Subcutaneous adipose tissue (tissue), 4 donors: ENCODE measurements around the gene RASL12. TPM values are rescaled to one million over a fixed set of nuclear protein-coding genes. Genes with fewer than 3 reads are reported as not detected.

Experiments used
- total RNA-seq, 4 donors: library from RNA; depleted of rRNA; stranded (reverse); fragments of >200 nt; gene quantifications; one replicate each; pipeline ENCODE4 v1.1.0, GENCODE V29; 2016
- TF ChIP-seq, protein P1 (sequence below): fragments of 450-650 bp; IDR thresholded peaks from one replicate; pipeline ENCODE4 v1.5.1; 2016; ENCODE audit warnings: low read depth, mild to moderate bottlenecking, control low read depth, antibody characterized with exemption, moderate library complexity

The RASL12 gene
- total RNA-seq, 4 donors from 2014 or later: 2.6 to 13.6 (median 7.7) TPM

DNA sequence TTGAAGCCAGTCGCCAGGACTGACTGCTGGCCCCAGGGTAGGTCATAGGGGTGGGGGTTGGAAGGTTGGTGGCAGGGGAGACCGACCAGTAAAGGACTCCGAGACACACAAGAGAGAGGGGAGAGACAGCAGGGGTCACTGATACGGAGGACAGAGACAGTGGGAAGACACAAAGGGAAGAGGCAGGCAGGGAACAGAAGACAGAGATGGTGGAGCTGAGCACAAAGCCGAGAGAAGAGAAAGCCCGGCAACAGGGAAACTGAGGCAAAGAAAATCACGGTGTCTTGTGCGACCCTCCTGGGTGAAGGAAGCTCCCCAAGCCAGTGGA lies 510 bp downstream of the RASL12 start:
- TF ChIP-seq, protein P1, sequence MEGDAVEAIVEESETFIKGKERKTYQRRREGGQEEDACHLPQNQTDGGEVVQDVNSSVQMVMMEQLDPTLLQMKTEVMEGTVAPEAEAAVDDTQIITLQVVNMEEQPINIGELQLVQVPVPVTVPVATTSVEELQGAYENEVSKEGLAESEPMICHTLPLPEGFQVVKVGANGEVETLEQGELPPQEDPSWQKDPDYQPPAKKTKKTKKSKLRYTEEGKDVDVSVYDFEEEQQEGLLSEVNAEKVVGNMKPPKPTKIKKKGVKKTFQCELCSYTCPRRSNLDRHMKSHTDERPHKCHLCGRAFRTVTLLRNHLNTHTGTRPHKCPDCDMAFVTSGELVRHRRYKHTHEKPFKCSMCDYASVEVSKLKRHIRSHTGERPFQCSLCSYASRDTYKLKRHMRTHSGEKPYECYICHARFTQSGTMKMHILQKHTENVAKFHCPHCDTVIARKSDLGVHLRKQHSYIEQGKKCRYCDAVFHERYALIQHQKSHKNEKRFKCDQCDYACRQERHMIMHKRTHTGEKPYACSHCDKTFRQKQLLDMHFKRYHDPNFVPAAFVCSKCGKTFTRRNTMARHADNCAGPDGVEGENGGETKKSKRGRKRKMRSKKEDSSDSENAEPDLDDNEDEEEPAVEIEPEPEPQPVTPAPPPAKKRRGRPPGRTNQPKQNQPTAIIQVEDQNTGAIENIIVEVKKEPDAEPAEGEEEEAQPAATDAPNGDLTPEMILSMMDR: no peak

DNA sequence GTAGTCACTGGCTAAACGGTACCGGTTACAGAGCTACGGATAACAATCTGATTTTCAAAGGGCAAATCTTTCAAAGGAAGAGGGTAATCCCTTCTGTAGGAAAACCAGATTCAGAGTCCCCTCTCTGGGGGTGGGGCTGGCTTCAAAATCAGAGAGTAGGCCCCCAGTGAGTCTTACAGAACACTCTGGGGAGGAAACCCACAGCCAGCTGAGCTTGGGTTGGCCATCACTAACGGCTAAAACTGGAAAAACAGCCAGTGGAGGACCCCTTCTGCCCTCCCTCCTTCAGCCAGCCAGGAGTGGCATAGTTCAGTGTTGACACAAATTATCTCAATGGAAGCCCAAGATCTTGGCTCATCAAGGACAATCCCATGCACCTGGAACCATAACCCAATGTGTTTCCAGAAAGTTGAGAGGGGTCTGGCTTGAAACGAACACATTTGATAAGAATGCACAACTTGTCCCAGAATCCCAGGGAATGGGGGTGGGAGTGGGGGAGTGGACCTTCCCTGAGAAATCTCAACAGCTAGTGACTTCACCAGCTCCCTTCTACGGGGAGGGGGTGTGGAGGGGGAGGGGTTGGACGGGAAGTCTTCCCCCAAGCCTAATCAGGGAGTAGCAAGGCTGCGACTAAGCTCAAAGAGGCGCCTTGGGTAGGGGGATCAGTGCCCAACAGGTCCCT lies 1.0 kb downstream of the RASL12 start:
- TF ChIP-seq, protein P1: no peak

DNA sequence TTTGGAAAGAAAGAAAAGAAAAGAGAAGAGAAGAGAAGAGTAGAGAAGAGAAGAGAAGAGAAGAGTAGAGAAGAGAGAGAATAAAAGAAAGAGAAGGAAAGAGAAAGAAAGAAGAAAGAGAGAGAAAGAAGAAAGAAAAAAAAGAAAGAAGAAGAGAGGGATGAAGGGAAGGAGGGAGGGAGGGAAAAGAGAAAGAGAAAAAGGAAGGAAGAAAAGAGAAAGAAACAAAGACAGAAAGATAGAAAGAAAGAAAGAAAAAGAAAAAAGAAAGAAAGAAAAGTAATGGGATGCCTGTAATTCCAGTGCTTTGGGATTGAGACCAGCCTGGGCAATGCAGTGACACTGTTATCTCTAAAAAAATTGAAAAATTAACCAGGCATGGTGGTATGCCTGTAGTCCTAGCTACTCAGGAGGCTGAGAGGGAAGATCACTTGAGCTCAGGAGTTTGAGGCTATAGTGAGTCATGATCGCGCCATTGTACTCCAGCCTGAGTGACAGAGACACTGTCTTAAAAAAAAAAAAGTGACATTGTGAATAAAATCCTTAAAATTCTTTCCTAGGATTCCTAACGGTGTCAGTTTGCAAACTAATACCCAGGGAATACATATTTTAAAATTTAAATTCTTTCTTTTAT lies 1.7 kb downstream of the RASL12 start:
- TF ChIP-seq, protein P1: no peak

DNA sequence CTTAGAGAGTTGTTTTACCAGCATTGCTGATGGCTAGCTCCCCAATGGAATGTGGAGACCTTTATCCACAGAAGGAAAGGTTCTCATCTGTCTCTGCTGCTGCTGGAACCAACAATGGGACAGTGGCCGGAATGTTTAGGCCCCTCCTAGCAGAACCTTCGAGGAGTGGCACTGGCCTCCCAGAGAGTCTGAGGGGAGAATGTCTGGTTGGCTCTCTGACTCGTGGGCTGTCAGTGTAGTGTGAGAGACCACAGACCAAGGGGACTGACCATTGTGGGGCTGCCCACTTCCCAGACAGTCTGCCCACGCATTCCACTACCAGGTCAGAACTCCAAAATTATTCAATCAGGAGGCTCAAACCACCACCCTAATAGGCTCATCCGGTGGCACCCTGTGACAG lies 5.1 kb downstream of the RASL12 start:
- TF ChIP-seq, protein P1: no peak

DNA sequence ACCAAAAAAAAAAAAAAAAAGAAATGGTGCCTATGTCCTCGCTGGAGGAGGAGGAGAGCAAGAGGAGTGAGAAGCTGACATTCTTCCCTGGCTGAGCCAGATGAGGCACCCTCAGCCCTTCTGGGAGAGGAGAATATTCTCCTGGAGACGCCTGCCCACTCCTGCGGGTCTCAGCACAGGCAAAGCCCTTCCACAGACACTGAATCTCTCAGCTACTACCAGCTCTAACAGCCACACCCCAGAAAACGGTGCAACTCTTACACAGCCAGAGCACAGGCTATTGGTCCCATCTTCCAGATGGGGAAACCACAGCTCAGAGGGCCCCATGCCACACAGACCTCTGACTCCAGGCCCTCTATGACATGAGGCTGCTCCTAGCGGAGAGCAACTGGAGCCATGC lies 5.7 kb downstream of the RASL12 start:
- TF ChIP-seq, protein P1: no peak

DNA sequence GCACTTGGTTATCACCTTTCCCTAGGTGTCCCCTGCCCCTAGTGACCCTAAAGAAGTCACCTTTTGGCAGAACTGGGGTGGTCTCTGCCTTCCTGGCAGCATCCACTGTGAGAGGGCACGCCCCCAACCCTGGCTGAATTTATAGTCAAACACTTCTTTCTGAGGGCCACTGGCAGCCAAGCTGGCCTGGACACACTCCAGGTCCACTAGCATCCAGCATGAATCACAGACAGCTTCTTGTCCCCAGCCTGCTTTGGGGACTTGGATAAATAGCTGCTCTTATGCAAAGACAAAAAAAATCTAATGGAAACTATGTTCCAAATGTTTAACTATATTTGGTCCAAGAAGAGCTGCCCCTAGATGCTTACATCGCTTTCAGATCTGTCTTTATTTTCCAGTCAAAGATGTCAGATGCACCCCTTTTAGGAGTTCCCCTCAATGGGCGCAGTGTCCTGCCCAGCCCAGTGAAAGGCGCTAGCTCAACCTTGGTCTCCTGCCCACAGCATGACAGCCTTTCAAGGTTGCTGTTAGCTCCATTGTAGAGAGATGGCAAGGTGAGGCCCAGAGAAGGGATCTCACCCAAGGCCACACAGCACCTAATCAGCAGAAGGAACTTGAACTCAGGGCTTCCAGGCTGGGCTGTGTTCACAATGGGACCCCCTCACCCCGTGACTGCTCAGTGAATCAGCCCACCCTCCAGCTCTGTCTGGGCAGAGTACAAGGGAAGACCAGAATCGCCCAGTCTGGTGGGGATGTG lies 7.0 kb downstream of the RASL12 start:
- TF ChIP-seq, protein P1: no peak

DNA sequence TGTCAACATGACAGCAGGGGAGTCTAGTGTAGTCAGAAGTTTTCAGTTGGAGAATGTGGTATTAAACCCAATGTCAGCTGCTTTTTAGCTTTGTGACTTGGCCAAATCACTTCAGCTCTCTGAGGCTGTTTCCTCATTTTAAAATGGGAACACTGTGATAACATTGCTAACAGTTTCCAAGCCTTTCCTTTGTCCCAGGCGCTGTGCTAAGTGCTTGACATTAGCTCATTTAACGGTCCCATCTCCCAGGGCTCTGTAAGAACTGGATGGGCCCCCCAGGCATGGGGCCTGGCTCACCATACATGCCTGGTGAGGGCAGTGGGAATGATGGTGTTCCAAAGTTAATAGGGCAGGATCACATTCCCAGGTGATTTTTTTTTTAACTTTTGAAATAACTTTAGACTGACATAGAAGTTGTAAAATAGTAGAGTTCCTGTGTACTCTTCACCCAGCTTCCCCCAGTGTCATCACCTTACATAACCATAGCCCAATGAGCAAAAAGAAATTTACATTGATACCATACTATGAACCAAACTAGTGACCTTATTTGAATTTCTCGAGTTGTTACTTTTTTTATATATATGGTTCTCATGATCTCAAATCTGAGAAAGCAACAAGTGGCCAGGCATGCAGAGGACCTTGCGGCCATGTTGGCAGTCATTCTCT lies 7.7 kb downstream of the RASL12 start:
- TF ChIP-seq, protein P1: no peak
